Endothelial cell of umbilical vein (primary cell): ENCODE data around the gene MINK1. TPM values are rescaled to one million over a fixed set of nuclear protein-coding genes. Genes with fewer than 3 reads are reported as not detected.

Experiments
- BruUV-seq: library from RNA; stranded (reverse); fragments of 400-500 nt; replicated peaks from 2 replicates; lab custom pipeline; 2021; lab: Mats Ljungman, UMichigan
- CTCF ChIA-PET: fragments of 300-600, 350-600 bp; sonication (Branson Sonifier 250); formaldehyde crosslinking; loops from one replicate; lab custom pipeline; 2021; ENCODE audit warnings: antibody characterized with exemption, inconsistent platforms; lab: Charles Lee
- POLR2A ChIA-PET: fragments of 300-600, 350-600 bp; sonication (Branson Sonifier 250); formaldehyde crosslinking; loops from one replicate; lab custom pipeline; 2021; ENCODE audit warnings: antibody characterized with exemption, inconsistent platforms; lab: Charles Lee
- DNase-seq: peaks from one replicate; pipeline ENCODE4 v3.0.0-alpha.2; 2011; ENCODE audit warnings: low read depth, low spot score
- FAIRE-seq: peaks from 2 replicates; lab custom pipeline; 2011; peaks lifted over from hg19 to GRCh38; lab: Jason Lieb, UNC
- H2AFZ ChIP-seq: 2 replicates; pipeline ENCODE4 v1.6.0; 2012; ENCODE audit warnings: low read depth, low read length, control low read depth, inconsistent platforms
- H3K27ac ChIP-seq: 2 replicates; pipeline ENCODE4 v1.5.1; 2011; ENCODE audit warnings: low read depth, mild to moderate bottlenecking, control low read depth, low read length, moderate library complexity; ENCODE audit not compliant: insufficient read depth
- H3K27me3 ChIP-seq, 2 experiments: 2 replicates each; pipeline versions ENCODE4 v1.6.0 to v1.6.1; 2011; ENCODE audit warnings: low read length in 2 of 2, mixed read lengths in 1 of 2; ENCODE audit not compliant: control insufficient read depth in 2 of 2, insufficient read depth in 2 of 2
- H3K36me3 ChIP-seq, 2 experiments: 2 replicates in 1 of 2; 3 replicates in 1 of 2; pipeline ENCODE4 v1.5.1; 2011; ENCODE audit warnings: low read length in 2 of 2, mild to moderate bottlenecking in 1 of 2, moderate library complexity in 1 of 2; ENCODE audit not compliant: control insufficient read depth in 2 of 2, insufficient read depth in 2 of 2; ENCODE audit errors: extremely low read depth in 1 of 2
- H3K4me1 ChIP-seq: 3 replicates; pipeline ENCODE4 v1.5.1; 2011; ENCODE audit warnings: mild to moderate bottlenecking, low read length; ENCODE audit not compliant: control insufficient read depth, insufficient read depth; ENCODE audit errors: extremely low read depth
- H3K4me2 ChIP-seq: 2 replicates; pipeline ENCODE4 v1.6.1; 2011; ENCODE audit warnings: low read length, control low read depth, mixed read lengths; ENCODE audit not compliant: insufficient read depth
- H3K4me3 ChIP-seq, 3 experiments: fragments of 200-600 bp in 1 of 3; sonication (generic), shearing (Covaris generic) in 1 of 3; replicated peaks in 1 of 3; 2 replicates each; pipeline ENCODE4 v1.5.1; 2011 to 2016; ENCODE audit warnings: control low read depth in 3 of 3, low read length in 3 of 3, mild to moderate bottlenecking in 2 of 3, inconsistent platforms in 1 of 3, low read depth in 1 of 3, moderate library complexity in 1 of 3; ENCODE audit not compliant: insufficient read depth in 1 of 3
- H3K79me2 ChIP-seq: 2 replicates; pipeline ENCODE4 v1.6.0; 2012; ENCODE audit warnings: low read length, inconsistent platforms; ENCODE audit not compliant: control insufficient read depth, insufficient read depth
- H3K9ac ChIP-seq: replicated peaks from 2 replicates; pipeline ENCODE3; 2011; ENCODE audit warnings: low read length, control low read depth; ENCODE audit not compliant: insufficient read depth; ENCODE audit errors: extremely low read depth
- H3K9me1 ChIP-seq: replicated peaks from 3 replicates; pipeline ENCODE4 v1.6.0; 2011; ENCODE audit warnings: mild to moderate bottlenecking, low read length; ENCODE audit not compliant: control insufficient read depth, insufficient read depth; ENCODE audit errors: extremely low read depth
- H3K9me3 ChIP-seq: replicated peaks from 2 replicates; pipeline ENCODE4 v1.5.1; 2012; ENCODE audit warnings: low read length, inconsistent platforms; ENCODE audit not compliant: control insufficient read depth, insufficient read depth
- H4K20me1 ChIP-seq: replicated peaks from 2 replicates; pipeline ENCODE3; 2011; ENCODE audit warnings: mild to moderate bottlenecking, low read length; ENCODE audit not compliant: control insufficient read depth, insufficient read depth; ENCODE audit errors: extremely low read depth
- EZH2 ChIP-seq: IDR thresholded peaks from 2 replicates; pipeline ENCODE4 v1.6.1; 2012; ENCODE audit warnings: borderline replicate concordance, low read depth, mild to moderate bottlenecking, moderate library complexity, low read length, inconsistent platforms; ENCODE audit not compliant: severe bottlenecking
- FOS ChIP-seq: IDR thresholded peaks from 2 replicates; pipeline ENCODE4 v1.6.1; 2011; ENCODE audit warnings: mild to moderate bottlenecking, low read length, moderate library complexity, borderline replicate concordance; ENCODE audit not compliant: insufficient read depth
- GATA2 ChIP-seq: IDR thresholded peaks from 2 replicates; pipeline ENCODE4 v1.7.0; 2011; ENCODE audit warnings: low read depth, mild to moderate bottlenecking, moderate library complexity, mixed read lengths, low read length; ENCODE audit not compliant: insufficient read length, insufficient read depth
- JUN ChIP-seq: IDR thresholded peaks from 2 replicates; pipeline ENCODE4 v1.6.1; 2011; ENCODE audit warnings: borderline replicate concordance, low read depth; ENCODE audit not compliant: insufficient read length, insufficient read depth
- MYC ChIP-seq: IDR thresholded peaks from one replicate; pipeline ENCODE4 v1.6.1; 2011; ENCODE audit warnings: mild to moderate bottlenecking, low read depth, low read length
- POLR2A ChIP-seq: IDR thresholded peaks from 2 replicates; pipeline ENCODE4 v1.6.1; 2012; ENCODE audit warnings: low read depth, mild to moderate bottlenecking, control low read depth, low read length
- POLR2AphosphoS5 ChIP-seq: IDR thresholded peaks from 2 replicates; pipeline ENCODE4 v1.6.1; 2012; ENCODE audit warnings: low read depth, mild to moderate bottlenecking, control low read depth, low read length, moderate library complexity; ENCODE audit not compliant: insufficient read depth
- dilution Hi-C: fragments of 300-500 bp; cut with MboI; formaldehyde crosslinking; loops from one replicate; pipeline ENCODE4 v1.15.0; 2019; ENCODE audit warnings: low sequenced_read_pairs; ENCODE audit not compliant: extremely low pct_ligation_motif_present
- intact Hi-C: fragments of 100-400 bp; cut with micrococcal nuclease; formaldehyde crosslinking; loops from one replicate; pipeline ENCODE4 v1.10.0; 2022
- polyA plus RNA-seq, 4 experiments: library from polyadenylated mRNA; depleted of rRNA in 3 of 4; stranded (reverse) in 3 of 4; unstranded in 1 of 4; fragments of >200 nt; gene quantifications; 2 replicates each; pipeline versions ENCODE4 v1.2.1 to v1.2.3, GENCODE V29; 2011 to 2012; ENCODE audit warnings: missing spikeins in 1 of 4
- total RNA-seq: library from RNA; stranded (reverse); gene quantifications from 2 replicates; pipeline ENCODE4 v1.2.3, GENCODE V29; 2021
- TF ChIP-seq, protein P1 (sequence below): IDR thresholded peaks from 2 replicates; pipeline ENCODE4 v1.6.1; 2011; ENCODE audit not compliant: insufficient read depth, insufficient read length
- TF ChIP-seq, protein P2 (sequence below), 2 donors: IDR thresholded peaks; 1 replicate in 1 of 2; 2 replicates in 1 of 2; pipeline ENCODE4 v1.5.1; 2011; ENCODE audit warnings: low read length in 2 of 2, mild to moderate bottlenecking in 2 of 2, moderate library complexity in 2 of 2, control low read depth in 1 of 2, inconsistent platforms in 1 of 2, low read depth in 1 of 2; ENCODE audit not compliant: insufficient read depth in 1 of 2; ENCODE audit errors: extremely low read depth in 1 of 2

The MINK1 gene
- total and polyA plus RNA-seq, 2 donors (not counting 3 experiments of a cell fraction or from before 2014, with no cell fraction given): 53.6 to 89.4 TPM

DNA sequence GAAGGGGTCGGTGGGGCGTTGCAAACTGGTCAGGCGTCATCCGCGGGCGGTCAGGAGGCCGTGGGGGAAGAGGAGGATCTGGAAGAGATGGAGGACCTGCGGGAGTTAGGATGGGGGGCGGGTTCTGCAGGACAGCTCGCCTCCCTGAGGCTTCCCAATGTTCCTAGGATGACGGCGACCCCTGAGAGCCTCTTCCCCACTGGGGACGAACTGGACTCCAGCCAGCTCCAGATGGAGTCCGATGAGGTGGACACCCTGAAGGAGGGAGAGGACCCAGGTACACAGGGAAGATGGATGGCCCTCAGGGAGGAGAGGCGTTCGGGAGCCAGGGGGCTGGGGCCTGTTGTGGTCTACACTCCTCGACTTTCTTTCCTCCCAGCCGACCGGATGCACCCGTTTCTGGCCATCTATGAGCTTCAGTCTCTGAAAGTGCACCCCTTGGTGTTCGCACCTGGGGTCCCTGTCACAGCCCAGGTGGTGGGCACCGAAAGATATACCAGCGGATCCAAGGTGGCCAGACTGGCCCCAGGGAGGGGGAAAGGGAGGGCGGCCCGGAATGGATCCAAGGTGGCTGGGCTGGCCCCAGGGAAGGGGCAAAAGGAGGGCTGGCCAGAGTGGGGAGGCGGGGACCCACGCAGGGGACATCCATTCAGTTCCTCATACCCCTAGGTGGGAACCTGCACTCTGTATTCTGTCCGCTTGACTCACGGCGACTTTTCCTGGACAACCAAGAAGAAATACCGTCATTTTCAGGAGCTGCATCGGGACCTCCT, 25.3 kb upstream of the MINK1 start:
- Histone ChIP-seq H3K4me2 (peak overlapping the region; percentile 50), H3K4me1 (peaks cover 11% of the 10 kb centered on the region), H2AFZ (peak overlapping the region; percentile 10), H3K9me3 (no peaks in the 10 kb centered on the region), H3K4me3 (peak overlapping the region; percentile 5 to 96 (median 91)), H3K27me3 (no peaks in the 10 kb centered on the region), H3K9me1 (no peaks in the 10 kb centered on the region), H3K27ac (no peak overlapping the region), H3K79me2 (no peaks in the 10 kb centered on the region), H4K20me1 (no peaks in the 10 kb centered on the region), H3K9ac (no peak overlapping the region), H3K36me3 (peaks cover 2 to 9% of the 10 kb centered on the region in 2 experiments)
- FAIRE-seq (no peak), DNase-seq (no peak)
- no TSS peak for BruUV-seq
- POLR2A ChIA-PET: interaction anchor here (0.5 to 1.0 kb wide), 2 partner anchors 12 to 68 kb away, joined by 3 to 5 read pairs; partner anchors contain the start of gene PSMB6
- CTCF ChIA-PET: interaction anchor here (1.0 to 3.2 kb wide), 7 partner anchors 18 to 98 kb away, joined by 3 to 14 read pairs (median 5); partner anchors contain the start of genes ARRB2 and VMO1
- TF ChIP-seq GATA2 (no peak), MYC (no peak), JUN (no peak)
- intact Hi-C loops (loop anchor here (1.0 kb wide), 1 partner anchor 11 kb away; the partner anchor contains the start of gene PSMB6), dilution Hi-C loops (no loop called here)

DNA sequence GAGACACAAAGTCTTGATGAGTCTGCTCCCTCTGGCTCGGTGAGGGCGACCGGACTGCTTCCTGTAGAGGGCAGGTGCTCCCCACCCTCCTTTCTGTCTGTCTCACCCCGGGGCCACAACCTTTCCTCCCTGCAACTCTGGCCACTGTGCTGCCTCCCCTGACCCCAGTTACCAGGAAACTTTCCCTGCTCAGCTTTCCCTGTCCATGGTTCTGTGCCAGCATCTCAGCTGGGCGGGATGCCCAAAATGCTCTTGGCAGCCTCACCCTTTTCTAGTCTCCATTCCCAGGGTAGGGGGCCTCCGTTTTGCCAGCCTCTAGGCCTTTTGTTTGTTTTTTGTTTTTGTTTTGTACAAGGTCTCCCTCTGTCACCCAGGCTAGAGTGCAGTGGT, 24.8 kb upstream of the MINK1 start:
- TF ChIP-seq POLR2AphosphoS5 (no peak), GATA2 (no peak), POLR2A (no peak), MYC (no peak), EZH2 (no peak), FOS (no peak), JUN (no peak)
- TF ChIP-seq, protein P1, sequence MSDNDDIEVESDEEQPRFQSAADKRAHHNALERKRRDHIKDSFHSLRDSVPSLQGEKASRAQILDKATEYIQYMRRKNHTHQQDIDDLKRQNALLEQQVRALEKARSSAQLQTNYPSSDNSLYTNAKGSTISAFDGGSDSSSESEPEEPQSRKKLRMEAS: no peak
- TF ChIP-seq, protein P2, sequence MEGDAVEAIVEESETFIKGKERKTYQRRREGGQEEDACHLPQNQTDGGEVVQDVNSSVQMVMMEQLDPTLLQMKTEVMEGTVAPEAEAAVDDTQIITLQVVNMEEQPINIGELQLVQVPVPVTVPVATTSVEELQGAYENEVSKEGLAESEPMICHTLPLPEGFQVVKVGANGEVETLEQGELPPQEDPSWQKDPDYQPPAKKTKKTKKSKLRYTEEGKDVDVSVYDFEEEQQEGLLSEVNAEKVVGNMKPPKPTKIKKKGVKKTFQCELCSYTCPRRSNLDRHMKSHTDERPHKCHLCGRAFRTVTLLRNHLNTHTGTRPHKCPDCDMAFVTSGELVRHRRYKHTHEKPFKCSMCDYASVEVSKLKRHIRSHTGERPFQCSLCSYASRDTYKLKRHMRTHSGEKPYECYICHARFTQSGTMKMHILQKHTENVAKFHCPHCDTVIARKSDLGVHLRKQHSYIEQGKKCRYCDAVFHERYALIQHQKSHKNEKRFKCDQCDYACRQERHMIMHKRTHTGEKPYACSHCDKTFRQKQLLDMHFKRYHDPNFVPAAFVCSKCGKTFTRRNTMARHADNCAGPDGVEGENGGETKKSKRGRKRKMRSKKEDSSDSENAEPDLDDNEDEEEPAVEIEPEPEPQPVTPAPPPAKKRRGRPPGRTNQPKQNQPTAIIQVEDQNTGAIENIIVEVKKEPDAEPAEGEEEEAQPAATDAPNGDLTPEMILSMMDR (IDR thresholded peaks at IDR 0.05; ENCODE audit: extremely low read depth in 1 of 2, insufficient read depth in 1 of 2, low read depth in 1 of 2, low read length in 2 of 2): no peak
- no peaks in the 10 kb centered on the region for H3K27me3 ChIP-seq
- no peak overlapping the region for H3K9ac ChIP-seq
- no peak overlapping the region for H3K4me3 ChIP-seq
- intact Hi-C loops: no loop called here
- no peaks in the 10 kb centered on the region for H3K79me2 ChIP-seq
- DNase-seq (no peak), FAIRE-seq (peak; percentile 8)
- ChIA-PET CTCF (interaction anchor here (1.1 to 3.2 kb wide), 2 partner anchors 18 to 73 kb away, joined by 5 to 12 read pairs; no protein-coding TSS in a partner anchor), POLR2A (no interaction called here)
- no peaks in the 10 kb centered on the region for H3K9me1 ChIP-seq
- BruUV-seq: no TSS peak
- no peak overlapping the region for H3K4me2 ChIP-seq
- H4K20me1 ChIP-seq: no peaks in the 10 kb centered on the region
- H3K4me1 ChIP-seq: peaks cover 11% of the 10 kb centered on the region
- H3K9me3 ChIP-seq: no peaks in the 10 kb centered on the region
- no peak overlapping the region for H3K27ac ChIP-seq
- peaks cover 2 to 9% of the 10 kb centered on the region in 2 experiments for H3K36me3 ChIP-seq
- dilution Hi-C loops: no loop called here
- no peak overlapping the region for H2AFZ ChIP-seq
